ENCODE measurements around the gene EARS2.
"Not testable (repeated sequence)": the region's sequence is repeated elsewhere in the genome, so short reads cannot be mapped to it uniquely, and the experiment has no call there.

Gene EARS2

DNA sequence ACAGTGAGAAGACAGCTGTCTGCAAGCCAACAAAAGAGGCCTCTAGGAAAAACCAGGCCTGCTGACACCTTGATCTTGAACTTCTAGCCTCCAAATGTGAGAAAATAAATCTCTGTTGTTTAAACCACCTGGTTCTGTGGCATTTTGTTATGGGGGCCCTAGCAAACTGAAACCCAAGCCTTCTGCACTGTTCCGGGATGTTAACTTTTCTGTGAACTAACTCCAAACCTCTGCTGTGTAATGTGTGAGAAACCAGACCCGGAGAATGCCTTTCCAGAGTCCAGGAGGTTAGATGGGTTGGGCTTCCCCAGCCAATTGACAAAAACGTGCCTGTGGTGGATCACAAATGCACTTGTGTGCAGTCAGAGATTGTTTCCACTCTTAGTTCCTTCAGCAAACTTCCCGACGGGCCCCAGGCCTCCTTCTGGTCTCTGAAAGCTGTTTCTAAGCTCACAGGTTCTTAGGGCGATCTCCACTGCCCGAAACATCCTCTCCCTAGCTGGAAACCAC lies 33.2 kb downstream of the EARS2 start:
- DNase-seq, result no peak

DNA sequence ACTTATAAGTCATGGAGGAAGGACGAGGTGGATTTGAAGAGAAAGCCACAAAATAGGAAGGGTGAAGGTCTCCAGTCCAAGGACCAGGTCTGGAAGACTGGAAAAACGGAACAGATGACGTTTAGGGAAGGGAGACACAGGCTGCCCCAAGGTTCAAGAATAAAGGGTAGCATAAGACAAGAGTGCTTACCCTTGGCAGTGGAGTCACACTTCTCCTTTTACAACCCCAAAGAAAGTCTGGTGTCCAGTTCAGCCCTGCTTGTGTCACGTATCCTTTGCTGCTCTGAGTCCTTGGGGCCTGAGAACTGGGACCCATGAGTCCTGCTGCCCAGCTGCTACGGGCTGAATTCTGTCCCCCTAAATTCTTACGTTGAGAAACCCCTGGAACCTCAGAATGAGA lies 33.8 kb downstream of the EARS2 start:
- DNase-seq, result no peak

GRCh38 chr16:23521965-23522364 lies 35.2 kb downstream of the EARS2 start:
- DNase-seq, result no peak

- no peak for DNase-seq
Observed at GRCh38 chr16:23521037-23521743, 36.0 kb downstream of the EARS2 start.

GRCh38 chr16:23520500-23520899 lies 36.6 kb downstream of the EARS2 start:
- no peak for DNase-seq

GRCh38 chr16:23519282-23519681 lies 37.9 kb downstream of the EARS2 start:
- no peak for DNase-seq

DNA sequence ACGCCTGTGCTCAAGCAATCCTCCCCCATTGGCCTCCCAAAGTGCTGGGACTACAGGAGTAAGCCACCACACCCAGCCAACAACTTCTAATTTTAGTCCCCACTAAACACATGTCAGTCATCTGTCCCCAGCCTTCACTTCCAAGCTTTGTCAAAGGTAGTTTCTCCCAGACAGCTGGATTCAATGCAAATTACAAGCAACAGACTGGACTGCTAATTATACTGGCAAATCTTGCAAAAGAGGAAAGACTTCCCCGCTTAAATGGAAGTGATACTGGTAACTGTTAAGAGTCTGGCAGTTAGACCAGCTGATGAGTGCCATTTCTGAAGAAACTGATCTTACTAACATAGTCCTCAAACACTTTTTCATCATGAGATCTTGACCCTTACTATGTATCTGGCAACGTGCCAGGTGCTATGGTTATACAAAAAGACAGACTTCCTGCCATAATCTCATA lies 38.7 kb downstream of the EARS2 start:
- no peak for DNase-seq

DNA sequence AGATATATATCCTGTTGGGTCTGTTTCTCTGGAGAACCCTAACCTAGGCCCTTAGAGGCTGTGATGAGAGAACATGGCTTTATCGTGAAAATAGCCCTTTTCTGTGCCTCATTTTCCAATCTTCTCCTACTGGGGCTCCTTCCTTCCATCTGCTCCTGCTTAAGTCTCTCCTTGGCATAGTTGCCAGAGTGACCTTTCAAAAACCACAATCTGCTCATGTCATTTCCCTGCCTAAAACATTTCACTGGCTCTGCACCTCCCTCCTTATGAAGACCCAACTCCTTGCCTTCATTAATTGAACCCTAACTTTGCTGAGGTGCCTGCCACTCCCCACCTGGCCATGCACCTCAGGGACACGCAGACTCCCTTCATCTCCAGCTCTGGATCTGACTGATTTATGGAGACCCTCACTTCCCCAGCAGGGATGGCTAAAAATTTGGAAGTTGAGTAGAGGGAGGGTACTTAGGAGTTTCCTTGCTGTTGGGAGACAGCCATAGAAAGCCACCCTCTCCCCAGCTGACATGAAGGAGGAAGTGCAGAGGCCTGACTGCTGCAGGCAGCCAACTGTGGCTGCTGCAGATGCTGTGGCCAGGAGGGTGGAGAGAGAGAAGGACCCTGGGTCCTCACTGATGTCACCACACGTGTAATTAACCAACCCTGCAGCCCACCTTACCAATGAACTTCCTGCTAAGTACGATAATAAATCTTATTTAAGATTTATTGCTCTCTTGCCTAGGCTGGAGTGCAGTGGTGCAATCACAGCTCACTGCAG lies 40.6 kb downstream of the EARS2 start:
- DNase-seq, result no peak

DNA sequence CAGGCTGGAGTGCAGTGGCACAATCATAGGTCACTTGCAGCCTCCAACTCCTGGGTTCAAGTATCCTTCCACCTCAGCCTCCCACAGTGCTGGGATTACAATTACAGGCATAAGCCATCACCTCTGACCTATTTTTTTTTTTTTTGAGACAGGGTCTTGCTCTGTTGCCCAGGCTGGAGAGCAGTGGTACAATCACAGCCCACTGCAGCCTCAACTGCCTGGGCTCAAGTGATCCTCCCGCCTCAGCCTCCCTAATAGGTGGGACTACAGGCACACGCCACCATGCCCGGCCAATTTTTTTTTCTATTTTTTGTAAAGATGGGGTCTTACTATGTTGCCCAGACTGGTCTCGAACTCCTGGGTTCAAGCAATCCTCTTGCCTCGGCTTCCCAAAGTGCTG lies 41.3 kb downstream of the EARS2 start:
- no peak for DNase-seq

- DNase-seq, result peak; percentile 25
Observed at GRCh38 chr16:23514381-23515152, 42.6 kb downstream of the EARS2 start.

DNA sequence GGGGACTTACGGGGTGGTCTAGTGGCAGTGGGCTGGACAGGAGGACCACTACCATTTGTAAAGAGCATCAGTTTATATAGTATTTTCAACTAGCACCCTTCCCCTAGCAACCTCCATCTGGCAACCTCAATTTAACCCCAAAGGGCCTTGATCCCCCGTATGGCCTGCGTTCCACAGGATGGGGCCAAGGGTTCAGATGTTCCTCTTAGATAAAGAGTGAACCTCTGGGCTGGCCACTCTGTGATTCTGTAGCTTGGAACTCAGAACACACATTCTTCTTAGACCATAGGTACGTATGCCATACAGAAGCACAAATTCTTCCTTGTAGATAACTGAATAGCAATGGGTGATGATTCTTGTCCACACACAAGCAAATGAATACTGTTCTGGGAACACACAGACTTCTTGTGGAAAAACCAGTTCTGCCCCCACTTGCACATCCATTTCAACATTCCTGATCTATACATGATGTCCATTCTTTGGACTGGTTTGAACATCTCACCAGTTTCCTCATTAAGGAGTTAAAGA lies 44.9 kb downstream of the EARS2 start:
- no peak for DNase-seq

- DNase-seq, result no peak
Observed at GRCh38 chr16:23511731-23512130, 45.4 kb downstream of the EARS2 start.

- not testable (repeated sequence) for DNase-seq
Observed at GRCh38 chr16:23510915-23511270, 46.3 kb downstream of the EARS2 start.

DNA sequence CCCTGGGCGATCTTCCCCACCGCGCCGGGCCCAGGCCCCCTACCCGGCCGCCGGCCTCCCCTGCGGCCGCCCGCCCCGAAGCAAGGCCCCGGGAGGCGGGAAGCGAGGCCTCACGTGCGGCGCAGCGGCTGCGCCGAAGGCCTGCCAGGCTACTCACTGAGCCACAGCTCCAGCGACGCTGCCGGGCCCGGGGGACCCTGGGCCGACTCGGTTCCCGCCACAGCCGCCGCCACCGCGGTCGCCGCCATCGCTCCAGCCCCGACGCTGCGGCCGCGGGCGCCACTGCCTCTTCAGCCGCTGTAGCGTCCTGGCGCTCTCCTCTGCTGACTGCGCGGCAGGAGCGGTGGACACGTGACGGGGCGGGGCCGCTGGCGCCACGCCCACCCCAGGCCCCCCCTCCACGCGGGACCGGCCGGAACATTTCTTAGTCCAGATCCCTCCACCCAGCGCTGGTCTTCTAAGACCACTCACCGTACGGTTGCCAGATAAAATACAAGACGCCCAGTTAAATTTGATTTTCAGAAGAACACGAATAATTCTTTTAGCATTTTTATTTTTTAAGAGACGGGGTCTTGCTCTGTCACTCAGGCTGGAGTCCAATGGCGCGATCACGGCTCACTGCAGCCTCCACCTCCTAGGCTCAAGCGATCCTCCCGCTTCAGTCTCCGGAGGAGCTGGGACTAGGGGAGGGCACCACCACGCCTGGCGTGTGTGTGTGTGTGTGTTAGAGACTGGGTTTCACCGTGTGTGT lies 46.8 kb downstream of the EARS2 start, which contains the start of gene GGA2:
Gene GGA2 (minus strand): TSS at position 331 of the 751 bp plus-strand sequence. CDS start 83 bp downstream, at position 248.
- peak; percentile 83 for DNase-seq

GRCh38 chr16:23509782-23510163 lies 47.4 kb downstream of the EARS2 start:
- DNase-seq, result peak; percentile 30

- no peak for DNase-seq
Observed at GRCh38 chr16:23509441-23509754, 47.8 kb downstream of the EARS2 start.

GRCh38 chr16:23508589-23509440 lies 48.3 kb downstream of the EARS2 start:
- DNase-seq, result no peak

DNA sequence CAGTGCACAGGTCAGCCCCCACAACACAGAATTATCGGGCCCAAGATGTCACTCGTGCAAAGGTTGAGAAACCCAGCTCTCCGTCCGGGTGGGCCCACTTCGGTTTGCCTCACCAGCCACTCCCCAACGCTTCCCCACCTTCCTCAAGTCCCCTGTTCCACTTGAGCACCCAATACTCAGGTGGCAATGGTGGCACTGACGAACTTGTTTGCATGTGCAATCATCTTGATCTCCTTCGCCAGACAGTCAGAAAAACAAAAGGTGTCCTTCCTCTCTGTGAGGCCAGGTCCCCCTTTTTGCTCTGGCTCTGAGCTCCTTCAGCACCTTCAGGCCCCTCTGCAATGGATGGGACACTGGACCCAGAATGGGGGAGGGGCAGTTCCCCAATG lies 50.5 kb downstream of the EARS2 start:
- DNase-seq, result no peak

DNA sequence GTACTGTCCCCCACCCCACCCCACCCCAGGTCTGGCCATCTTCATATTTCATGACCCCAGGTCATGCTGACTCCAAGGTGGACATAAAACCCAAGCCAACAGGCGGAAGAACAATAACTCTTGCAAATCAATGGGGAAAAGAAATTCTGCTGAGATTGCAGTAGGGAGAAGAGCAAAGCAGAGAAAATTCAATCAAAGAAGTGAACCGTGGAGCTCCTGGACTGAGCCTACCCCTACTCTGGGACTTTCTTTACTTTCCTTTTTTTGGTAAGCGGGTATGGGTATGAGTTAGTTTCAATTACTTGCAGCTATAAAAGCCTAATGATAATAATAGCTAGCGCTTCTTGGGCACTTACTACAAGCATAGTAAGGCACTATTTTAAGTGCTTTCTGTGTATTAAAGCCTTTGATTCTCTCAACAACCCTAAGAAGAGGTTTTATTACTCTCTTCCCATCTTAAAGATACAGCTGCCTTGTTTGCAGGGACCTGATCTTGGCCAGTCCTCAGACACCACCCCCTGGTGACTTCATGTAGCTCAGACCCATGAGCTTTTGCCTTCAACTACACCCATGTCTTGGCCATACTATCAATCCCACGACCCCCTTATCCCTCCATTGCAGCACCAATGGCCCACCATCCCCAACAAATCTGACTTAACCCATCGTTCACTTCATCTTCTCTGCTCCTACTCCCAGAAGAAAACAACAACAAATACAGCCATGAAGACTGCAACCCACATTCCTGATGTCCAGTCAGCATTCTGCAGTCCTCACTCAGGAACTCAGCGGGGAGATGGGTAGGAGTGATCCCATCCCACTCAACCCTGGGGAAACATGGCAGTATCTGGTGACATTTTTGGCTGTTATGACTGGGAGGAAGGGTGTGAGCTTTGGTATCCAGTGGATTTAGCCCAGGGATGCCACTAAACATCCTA lies 51.2 kb downstream of the EARS2 start:
- DNase-seq, result no peak

DNA sequence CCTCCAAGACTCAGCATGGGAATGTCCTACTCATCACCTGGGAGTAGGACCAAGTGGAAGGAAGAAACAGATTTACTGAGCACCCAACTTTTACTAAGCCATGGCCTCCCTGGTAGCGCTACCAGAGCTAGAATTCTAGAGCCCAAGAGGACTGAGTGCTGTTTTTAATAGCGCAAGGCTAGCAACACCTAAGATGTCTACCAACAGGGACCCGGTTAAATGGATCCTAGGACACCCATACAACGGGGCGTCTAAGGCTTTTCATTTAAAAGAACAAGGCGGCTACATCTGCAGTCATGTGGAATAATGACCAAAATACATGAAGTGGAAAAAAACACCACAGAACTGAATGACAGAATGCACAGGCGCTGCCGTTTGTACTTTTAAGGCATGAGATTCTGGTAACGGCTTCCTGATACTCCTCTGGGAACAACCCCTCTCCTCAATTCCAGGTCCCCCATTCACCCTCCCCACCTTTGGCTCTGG lies 51.9 kb downstream of the EARS2 start:
- DNase-seq, result no peak

Data from activated naive CD4-positive, alpha-beta T cell treated with Interleukin-2 at 50 U/mL for 16 hours (primary cell).